Psoas muscle (tissue), 8 donors: Measurements from ENCODE around the gene NR5A2. TPM values are rescaled to one million over a fixed set of nuclear protein-coding genes. Genes with fewer than 3 reads are reported as not detected.
A peak's percentile ranks its signal among the peaks of the same experiment; 100 is the strongest.

ENCODE experiments used
- ATAC-seq, 4 donors: fragments of 200-7000 bp; cut with Tn5 transposase; one replicate each; pipeline ENCODE4 v1.9.1; 2020; ENCODE audit warnings: moderate library complexity in 3 of 4, mild to moderate bottlenecking in 2 of 4
- DNase-seq, 2 donors: peaks; one replicate each; pipeline ENCODE4 v3.0.0-alpha.2; 2020
- H3K27ac ChIP-seq: fragments of 200-600 bp; one replicate; pipeline ENCODE4 v1.8.0; 2022
- H3K27me3 ChIP-seq, 3 donors: fragments of 200-600 bp in 1 of 3; one replicate each; pipeline versions ENCODE4 v1.6.1 to v1.8.0; 2013 to 2022; ENCODE audit warnings: low read length in 2 of 3, mild to moderate bottlenecking in 2 of 3, moderate library complexity in 1 of 3; ENCODE audit not compliant: insufficient read depth in 3 of 3
- H3K36me3 ChIP-seq, 2 donors: fragments of 200-600 bp in 1 of 2; one replicate each; pipeline versions ENCODE4 v1.6.1 to v1.8.0; 2013 to 2022; ENCODE audit warnings: low read depth in 1 of 2, mild to moderate bottlenecking in 1 of 2, moderate library complexity in 1 of 2; ENCODE audit not compliant: insufficient read depth in 1 of 2
- H3K4me1 ChIP-seq: fragments of 200-600 bp; one replicate; pipeline ENCODE4 v1.8.0; 2022
- H3K4me3 ChIP-seq: fragments of 200-600 bp; one replicate; pipeline ENCODE4 v1.8.0; 2022; ENCODE audit warnings: mild to moderate bottlenecking
- H3K9me3 ChIP-seq: fragments of 200-600 bp; one replicate; pipeline ENCODE4 v1.8.0; 2022
- WGBS, 3 donors: extraction: QIAGEN DNeasy Blood & Tissue Kit; methylation state at CpG; one replicate each; pipeline versions ENCODE4 v1.1.6 to v1.1.7; 2013; 5-methylcytosine and 5-hydroxymethylcytosine counted together
- intact Hi-C, 2 donors: fragments of 100-400 bp; cut with DNase I; formaldehyde crosslinking; loops; one replicate each; pipeline versions ENCODE4 v1.11.0 to v1.14.2; 2022
- polyA plus RNA-seq, 3 donors: library from polyadenylated mRNA; stranded (reverse); fragments of 200-250 nt; gene quantifications; one replicate each; pipeline ENCODE4 v1.2.3, GENCODE V29; 2013
- total RNA-seq, 4 donors: library from RNA; stranded (reverse); fragmentation: NEBNext Ultra II Directional in 2 of 4; extraction: Animal tissue kit (Norgen Biotek cat#: 25700) in 2 of 4; gene quantifications; one replicate each; pipeline versions ENCODE4 v1.2.1 to v1.2.4, GENCODE V29; 2021 to 2023
- TF ChIP-seq, protein P1 (sequence below): fragments of 200-600 bp; IDR thresholded peaks from one replicate; pipeline ENCODE4 v1.8.0; 2022; ENCODE audit warnings: antibody characterized with exemption
- donor health status: healthy with polysubstance abuse.
- donor health status: DM: no; HTN: no; CAD: no; lungs with moderate emphysema.
- donor health status: Bipolar disorder and iron deficiency.
- donor health status: healthy.
- donor health status: DM: yes; HTN: yes; CAD: no.
- donor health status: DM: no; HTN: no; CAD: no.
- donor health status: DM: no; HTN: no; CAD: no.
- donor health status: DM: yes; HTN: yes; CAD: no.

NR5A2 gene
- total and polyA plus RNA-seq, 7 donors: 0.27 to 1.2 (median 0.60) TPM

DNA sequence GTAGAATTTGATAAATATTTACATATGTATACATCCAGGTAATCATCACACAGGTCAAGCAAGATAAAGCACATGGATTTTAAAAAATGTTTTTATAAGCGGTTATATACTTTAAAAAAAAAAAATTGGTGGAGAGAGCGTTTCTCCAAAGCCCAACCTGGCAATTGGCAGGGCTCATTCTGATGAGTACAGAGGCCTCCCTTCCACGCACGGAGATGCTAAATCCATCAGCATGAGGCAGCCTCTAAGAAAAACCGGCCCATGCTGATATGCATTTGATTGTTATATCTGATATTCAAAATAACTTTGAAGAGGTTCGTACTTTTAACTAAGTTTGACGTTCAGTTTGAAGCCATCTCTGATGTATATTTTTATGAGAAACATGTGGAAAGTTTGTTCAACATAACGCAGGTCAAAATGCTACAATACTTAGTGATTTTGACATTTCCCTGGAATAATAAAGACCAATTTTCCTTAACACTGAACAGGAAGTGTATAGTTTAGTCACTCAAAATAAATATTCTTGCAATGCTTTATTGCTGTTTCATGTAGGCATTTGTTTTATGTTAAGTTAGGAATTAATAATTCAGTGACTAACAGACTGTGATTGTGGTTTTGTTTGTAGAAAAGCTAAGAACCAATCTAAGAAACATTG, 151.7 kb downstream of the NR5A2 start:
- TF ChIP-seq, protein P1, sequence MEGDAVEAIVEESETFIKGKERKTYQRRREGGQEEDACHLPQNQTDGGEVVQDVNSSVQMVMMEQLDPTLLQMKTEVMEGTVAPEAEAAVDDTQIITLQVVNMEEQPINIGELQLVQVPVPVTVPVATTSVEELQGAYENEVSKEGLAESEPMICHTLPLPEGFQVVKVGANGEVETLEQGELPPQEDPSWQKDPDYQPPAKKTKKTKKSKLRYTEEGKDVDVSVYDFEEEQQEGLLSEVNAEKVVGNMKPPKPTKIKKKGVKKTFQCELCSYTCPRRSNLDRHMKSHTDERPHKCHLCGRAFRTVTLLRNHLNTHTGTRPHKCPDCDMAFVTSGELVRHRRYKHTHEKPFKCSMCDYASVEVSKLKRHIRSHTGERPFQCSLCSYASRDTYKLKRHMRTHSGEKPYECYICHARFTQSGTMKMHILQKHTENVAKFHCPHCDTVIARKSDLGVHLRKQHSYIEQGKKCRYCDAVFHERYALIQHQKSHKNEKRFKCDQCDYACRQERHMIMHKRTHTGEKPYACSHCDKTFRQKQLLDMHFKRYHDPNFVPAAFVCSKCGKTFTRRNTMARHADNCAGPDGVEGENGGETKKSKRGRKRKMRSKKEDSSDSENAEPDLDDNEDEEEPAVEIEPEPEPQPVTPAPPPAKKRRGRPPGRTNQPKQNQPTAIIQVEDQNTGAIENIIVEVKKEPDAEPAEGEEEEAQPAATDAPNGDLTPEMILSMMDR: no peak
- intact Hi-C loops: no loop called here
- H3K9me3 ChIP-seq: no peaks in the 10 kb centered on the region
- DNase-seq: no peak
- H3K4me3 ChIP-seq: no peak overlapping the region
- 61 to 68% (median 66%) methylated on average over 8 of the region's 8 CpGs for WGBS, 3 donors
- H3K27me3 ChIP-seq: no peaks in the 10 kb centered on the region
- no peak for ATAC-seq
- H3K36me3 ChIP-seq: no peaks in the 10 kb centered on the region
- H3K4me1 ChIP-seq: peaks cover 8% of the 10 kb centered on the region
- no peak overlapping the region for H3K27ac ChIP-seq

DNA sequence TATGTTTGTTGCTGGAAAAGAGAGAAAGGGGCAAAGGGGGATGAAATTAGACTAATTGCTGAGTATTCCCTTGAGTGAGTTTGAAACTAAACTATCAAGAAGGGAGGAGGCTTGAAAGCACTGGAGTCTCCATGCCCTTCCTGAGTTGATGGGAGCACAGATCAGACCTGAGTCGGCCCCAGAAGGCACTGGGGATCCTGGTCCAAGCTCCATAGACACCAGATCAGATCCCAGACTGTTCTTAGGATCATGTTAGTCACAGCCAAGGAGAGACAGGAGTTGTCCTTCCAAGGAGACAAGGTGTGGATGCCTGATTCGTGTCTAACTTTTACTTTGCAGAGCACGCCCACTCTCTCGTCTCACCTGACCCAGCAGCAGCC, 152.3 kb downstream of the NR5A2 start:
- ATAC-seq (no peak), DNase-seq (no peak)
- Histone ChIP-seq H3K4me3 (no peak overlapping the region), H3K9me3 (no peaks in the 10 kb centered on the region), H3K36me3 (no peaks in the 10 kb centered on the region), H3K27ac (no peak overlapping the region), H3K27me3 (no peaks in the 10 kb centered on the region), H3K4me1 (peaks cover 12% of the 10 kb centered on the region)
- intact Hi-C loops: no loop called here
- WGBS, 3 donors: 80 to 83% (median 81%) methylated on average over 4 of the region's 4 CpGs
- TF ChIP-seq, protein P1: no peak

DNA sequence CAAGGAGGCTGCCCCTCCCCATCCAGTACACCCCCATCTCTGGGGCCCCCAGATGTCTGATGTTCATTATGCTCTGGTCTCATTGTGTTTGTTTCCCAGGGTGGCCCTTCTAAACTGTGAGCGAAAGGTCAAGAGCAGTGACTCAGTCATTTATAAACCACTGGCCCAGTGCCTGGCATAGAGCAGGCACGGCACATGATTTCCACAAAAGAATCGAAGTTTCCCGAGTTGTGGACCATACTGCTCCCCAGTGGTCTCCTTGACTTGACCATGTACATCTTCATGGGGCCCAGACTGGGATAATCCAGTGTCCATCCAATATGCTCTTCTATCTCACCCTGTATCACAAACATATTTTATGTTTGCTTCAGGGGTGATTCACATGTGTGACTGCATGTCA, 153.3 kb downstream of the NR5A2 start:
- TF ChIP-seq, protein P1: no peak
- WGBS, 3 donors: 57 to 58% (median 57%) methylated on average over 4 of the region's 4 CpGs

DNA sequence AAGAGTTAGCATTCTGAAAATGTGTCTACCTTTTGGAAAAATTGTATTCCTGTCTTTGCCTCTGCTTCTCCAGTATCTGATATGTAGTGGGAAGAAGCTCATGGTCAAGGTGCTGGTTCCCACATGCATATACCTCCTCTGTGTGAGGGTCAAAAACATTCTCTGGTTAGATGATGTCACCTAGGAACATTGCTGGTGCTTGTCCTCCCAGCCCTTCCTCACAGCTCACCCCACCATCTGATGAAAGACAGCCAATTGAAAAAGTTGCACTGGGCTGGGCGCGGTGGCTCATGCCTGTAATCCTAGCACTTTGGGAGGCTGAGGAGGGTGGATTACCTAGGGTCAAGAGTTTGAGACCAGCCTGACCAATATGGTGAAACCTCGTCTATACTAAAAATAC, 154.4 kb downstream of the NR5A2 start:
- Histone ChIP-seq H3K27ac (no peak overlapping the region), H3K4me1 (peaks cover 15% of the 10 kb centered on the region), H3K36me3 (no peaks in the 10 kb centered on the region), H3K4me3 (no peak overlapping the region), H3K9me3 (no peaks in the 10 kb centered on the region), H3K27me3 (no peaks in the 10 kb centered on the region)
- intact Hi-C loops: no loop called here
- DNase-seq (no peak), ATAC-seq (no peak)
- WGBS, 3 donors: 82 to 95% (median 91%) methylated on average over 3 of the region's 3 CpGs
- TF ChIP-seq, protein P1: no peak

More for the DNA sequence above, 153.3 kb downstream of the NR5A2 start:
- ATAC-seq (peak in 3 of 4 donors; percentile 20 to 42 (median 26)), DNase-seq (no peak)
- H3K27me3 ChIP-seq: no peaks in the 10 kb centered on the region
- intact Hi-C loops: no loop called here
- no peak overlapping the region for H3K4me3 ChIP-seq
- H3K27ac ChIP-seq: no peak overlapping the region
- no peaks in the 10 kb centered on the region for H3K36me3 ChIP-seq
- H3K9me3 ChIP-seq: no peaks in the 10 kb centered on the region
- H3K4me1 ChIP-seq: peaks cover 15% of the 10 kb centered on the region

DNA sequence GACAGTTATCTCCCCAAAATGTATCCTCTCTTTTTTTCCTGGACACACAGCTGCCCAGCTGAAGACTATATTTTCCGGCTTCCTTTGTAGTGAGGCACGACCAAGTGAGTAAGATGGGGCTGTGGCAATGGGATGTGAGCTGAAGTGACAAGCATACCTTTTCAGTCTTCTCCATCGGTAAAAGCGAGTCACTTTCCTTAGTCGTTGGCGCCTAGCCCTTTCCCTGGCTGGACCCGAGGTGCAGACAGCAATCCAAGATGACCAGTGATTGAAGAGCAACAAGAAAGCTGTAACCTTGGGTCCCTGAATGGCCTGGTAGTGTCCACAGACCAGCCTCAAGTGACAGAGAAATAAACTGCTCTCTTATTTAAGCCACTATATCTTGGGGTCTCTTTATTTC, 155.2 kb downstream of the NR5A2 start:
- DNase-seq (peak in 1 of 2 donors; percentile 14), ATAC-seq (peak in 2 of 4 donors; percentile 15 to 70)
- Histone ChIP-seq H3K36me3 (no peaks in the 10 kb centered on the region), H3K9me3 (no peaks in the 10 kb centered on the region), H3K27me3 (no peaks in the 10 kb centered on the region), H3K4me3 (no peak overlapping the region), H3K27ac (peak overlapping the region; percentile 69), H3K4me1 (peaks cover 15% of the 10 kb centered on the region)
- 50 to 64% (median 55%) methylated on average over 7 of the region's 7 CpGs for WGBS, 3 donors
- TF ChIP-seq, protein P1: no peak
- intact Hi-C loops: no loop called here
